H1 (cell line): Measurements from ENCODE around the gene ANO2. TPM values are rescaled to one million over a fixed set of nuclear protein-coding genes. Genes with fewer than 3 reads are reported as not detected.

Source experiments
- KDM1A ChIP-seq: fragments of 200-600, 300-600 bp; sonication (generic); IDR thresholded peaks from 2 replicates; pipeline ENCODE4 v1.7.1; 2016; ENCODE audit warnings: mild to moderate bottlenecking, low read length, borderline replicate concordance
- NRF1 ChIP-seq: IDR thresholded peaks from 2 replicates; pipeline ENCODE4 v1.6.1; 2011; ENCODE audit warnings: mild to moderate bottlenecking, low read depth, low read length, improper control_type of control experiment
- RBBP5 ChIP-seq: IDR thresholded peaks from 2 replicates; pipeline ENCODE4 v1.7.1; 2012; ENCODE audit warnings: low read depth, mild to moderate bottlenecking, inconsistent platforms, low read length, moderate library complexity, borderline replicate concordance
- RNF2 ChIP-seq: fragments of 200-900, 300-1000 bp; sonication (generic); IDR thresholded peaks from 2 replicates; pipeline ENCODE4 v1.7.1; 2016; ENCODE audit warnings: borderline replicate concordance, low read depth, mild to moderate bottlenecking, antibody characterized with exemption, low read length; ENCODE audit not compliant: poor library complexity, severe bottlenecking; ENCODE audit errors: missing control alignments
- SIRT6 ChIP-seq: IDR thresholded peaks from one replicate; pipeline ENCODE4 v1.7.1; 2012; ENCODE audit warnings: low read length, inconsistent platforms
- SIX5 ChIP-seq: IDR thresholded peaks from 2 replicates; pipeline ENCODE4 v1.6.1; 2011; ENCODE audit warnings: mild to moderate bottlenecking, low read depth, low read length
- SRF ChIP-seq: IDR thresholded peaks from 2 replicates; pipeline ENCODE4 v1.6.1; 2011; ENCODE audit warnings: mild to moderate bottlenecking, low read depth, low read length, moderate library complexity
- SUZ12 ChIP-seq: fragments of 200-600 bp; sonication (generic); IDR thresholded peaks from 2 replicates; pipeline ENCODE4 v1.6.1; 2012; ENCODE audit warnings: mild to moderate bottlenecking, inconsistent platforms, low read length, moderate library complexity, mixed read lengths
- TAF7 ChIP-seq: optimal IDR thresholded peaks from 2 replicates; pipeline ENCODE3; 2011; ENCODE audit warnings: low read depth, mild to moderate bottlenecking, inconsistent platforms, low read length, moderate library complexity, borderline replicate concordance
- TEAD4 ChIP-seq: IDR thresholded peaks from 2 replicates; pipeline ENCODE4 v1.6.1; 2012; ENCODE audit warnings: low read depth, low read length, inconsistent platforms, mixed read lengths
- polyA plus RNA-seq, 7 experiments: library from polyadenylated mRNA; depleted of rRNA in 3 of 7; stranded (reverse) in 5 of 7; unstranded in 2 of 7; fragments of >200 nt in 5 of 7; fragments of 200-250 nt in 2 of 7; gene quantifications; 1 replicate in 5 of 7; 2 replicates in 1 of 7; 4 replicates in 1 of 7; pipeline versions ENCODE4 v1.2.1 to v1.2.3, GENCODE V29; 2011 to 2013; ENCODE audit warnings: missing spikeins in 2 of 7, mixed read lengths in 2 of 7
- total RNA-seq: library from RNA; stranded (reverse); fragmentation: NEBNext Ultra II Directional; extraction: Animal tissue kit (Norgen Biotek cat#: 25700); gene quantifications from 2 replicates; pipeline ENCODE4 v1.2.1, GENCODE V29; 2021

Gene ANO2
- total and polyA plus RNA-seq, 2 of the 8 experiments (the other 6 are each of a cell fraction or from before 2014, with no cell fraction given), result 1.9 to 5.5 TPM

- TF ChIP-seq NRF1, result no peak
- no peak for TF ChIP-seq RNF2
- TF ChIP-seq TEAD4, result no peak
- TF ChIP-seq SUZ12, result no peak
- no peak for TF ChIP-seq SIRT6
- no peak for TF ChIP-seq RBBP5
- no peak for TF ChIP-seq SIX5
- no peak for TF ChIP-seq KDM1A
- no peak for TF ChIP-seq SRF
- no peak for TF ChIP-seq TAF7
- TF ChIP-seq, all 59 proteins: peak for 0
These were observed 15.7 kb upstream of the ANO2 start (continued) for GRCh38 chr12:5960783-5961182.
